Neural cell (in vitro differentiated cells): ENCODE data around the gene RNPEPL1.

ENCODE experiments used
- EP300 ChIP-seq: fragments of 450-650 bp; conservative IDR thresholded peaks from 2 replicates; pipeline ENCODE4 v1.6.1; 2014; ENCODE audit warnings: antibody characterized with exemption, mild to moderate bottlenecking, moderate library complexity; ENCODE audit not compliant: poor library complexity, severe bottlenecking
- EZH2 ChIP-seq: fragments of 200-600, 300-800 bp; shearing (Covaris generic), sonication (generic); IDR thresholded peaks from 2 replicates; pipeline ENCODE4 v1.6.1; 2014; ENCODE audit warnings: antibody characterized with exemption, low read length, borderline replicate concordance, mild to moderate bottlenecking; ENCODE audit not compliant: insufficient read depth, poor library complexity, severe bottlenecking
- MXI1 ChIP-seq: fragments of 450-650 bp; conservative IDR thresholded peaks from 2 replicates; pipeline ENCODE4 v1.6.1; 2014; ENCODE audit warnings: antibody characterized with exemption, mild to moderate bottlenecking; ENCODE audit not compliant: poor library complexity, severe bottlenecking
- POLR2AphosphoS5 ChIP-seq: IDR thresholded peaks from 2 replicates; pipeline ENCODE4 v1.6.1; 2012
- SMC3 ChIP-seq: fragments of 450-650 bp; conservative IDR thresholded peaks from 2 replicates; pipeline ENCODE4 v1.6.1; 2014; ENCODE audit warnings: antibody characterized with exemption, mild to moderate bottlenecking, moderate library complexity; ENCODE audit not compliant: poor library complexity
- TAF1 ChIP-seq: IDR thresholded peaks from 2 replicates; pipeline ENCODE4 v1.6.1; 2012; ENCODE audit warnings: low read depth
- TF ChIP-seq, protein P1 (sequence below): fragments of 450-650 bp; IDR thresholded peaks from 2 replicates; pipeline ENCODE4 v1.5.1; 2014; ENCODE audit warnings: antibody characterized with exemption, mild to moderate bottlenecking, moderate library complexity; ENCODE audit not compliant: poor library complexity, severe bottlenecking
- TF ChIP-seq, protein P2 (sequence below): IDR thresholded peaks from 2 replicates; pipeline ENCODE4 v1.6.1; 2012; ENCODE audit warnings: borderline replicate concordance

DNA sequence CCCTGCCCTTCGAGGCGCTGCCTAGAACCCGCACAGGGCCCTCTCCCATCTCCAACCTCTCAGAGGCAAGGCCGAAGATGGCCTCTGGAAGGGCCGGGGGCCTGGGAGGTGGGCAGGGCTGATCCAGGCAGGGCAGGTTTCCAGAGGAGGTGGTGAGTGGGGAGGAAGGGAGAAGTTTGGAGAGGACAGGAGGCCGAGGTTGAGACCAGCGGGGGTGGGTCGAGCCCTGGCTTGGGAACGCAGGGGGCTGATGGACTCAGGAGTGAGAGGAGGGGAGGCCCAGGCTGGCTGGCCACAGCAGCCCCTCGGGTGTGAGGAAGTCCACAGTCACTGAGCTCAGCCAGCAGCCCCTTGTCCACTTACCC, 28.8 kb downstream of the RNPEPL1 start:
- TF ChIP-seq, protein P1, sequence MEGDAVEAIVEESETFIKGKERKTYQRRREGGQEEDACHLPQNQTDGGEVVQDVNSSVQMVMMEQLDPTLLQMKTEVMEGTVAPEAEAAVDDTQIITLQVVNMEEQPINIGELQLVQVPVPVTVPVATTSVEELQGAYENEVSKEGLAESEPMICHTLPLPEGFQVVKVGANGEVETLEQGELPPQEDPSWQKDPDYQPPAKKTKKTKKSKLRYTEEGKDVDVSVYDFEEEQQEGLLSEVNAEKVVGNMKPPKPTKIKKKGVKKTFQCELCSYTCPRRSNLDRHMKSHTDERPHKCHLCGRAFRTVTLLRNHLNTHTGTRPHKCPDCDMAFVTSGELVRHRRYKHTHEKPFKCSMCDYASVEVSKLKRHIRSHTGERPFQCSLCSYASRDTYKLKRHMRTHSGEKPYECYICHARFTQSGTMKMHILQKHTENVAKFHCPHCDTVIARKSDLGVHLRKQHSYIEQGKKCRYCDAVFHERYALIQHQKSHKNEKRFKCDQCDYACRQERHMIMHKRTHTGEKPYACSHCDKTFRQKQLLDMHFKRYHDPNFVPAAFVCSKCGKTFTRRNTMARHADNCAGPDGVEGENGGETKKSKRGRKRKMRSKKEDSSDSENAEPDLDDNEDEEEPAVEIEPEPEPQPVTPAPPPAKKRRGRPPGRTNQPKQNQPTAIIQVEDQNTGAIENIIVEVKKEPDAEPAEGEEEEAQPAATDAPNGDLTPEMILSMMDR = no peak
- no peak for TF ChIP-seq EP300
- TF ChIP-seq TAF1 = no peak
- no peak for TF ChIP-seq POLR2AphosphoS5
- TF ChIP-seq EZH2 = no peak
- TF ChIP-seq MXI1 = no peak
- TF ChIP-seq SMC3 = no peak
- TF ChIP-seq, protein P2, sequence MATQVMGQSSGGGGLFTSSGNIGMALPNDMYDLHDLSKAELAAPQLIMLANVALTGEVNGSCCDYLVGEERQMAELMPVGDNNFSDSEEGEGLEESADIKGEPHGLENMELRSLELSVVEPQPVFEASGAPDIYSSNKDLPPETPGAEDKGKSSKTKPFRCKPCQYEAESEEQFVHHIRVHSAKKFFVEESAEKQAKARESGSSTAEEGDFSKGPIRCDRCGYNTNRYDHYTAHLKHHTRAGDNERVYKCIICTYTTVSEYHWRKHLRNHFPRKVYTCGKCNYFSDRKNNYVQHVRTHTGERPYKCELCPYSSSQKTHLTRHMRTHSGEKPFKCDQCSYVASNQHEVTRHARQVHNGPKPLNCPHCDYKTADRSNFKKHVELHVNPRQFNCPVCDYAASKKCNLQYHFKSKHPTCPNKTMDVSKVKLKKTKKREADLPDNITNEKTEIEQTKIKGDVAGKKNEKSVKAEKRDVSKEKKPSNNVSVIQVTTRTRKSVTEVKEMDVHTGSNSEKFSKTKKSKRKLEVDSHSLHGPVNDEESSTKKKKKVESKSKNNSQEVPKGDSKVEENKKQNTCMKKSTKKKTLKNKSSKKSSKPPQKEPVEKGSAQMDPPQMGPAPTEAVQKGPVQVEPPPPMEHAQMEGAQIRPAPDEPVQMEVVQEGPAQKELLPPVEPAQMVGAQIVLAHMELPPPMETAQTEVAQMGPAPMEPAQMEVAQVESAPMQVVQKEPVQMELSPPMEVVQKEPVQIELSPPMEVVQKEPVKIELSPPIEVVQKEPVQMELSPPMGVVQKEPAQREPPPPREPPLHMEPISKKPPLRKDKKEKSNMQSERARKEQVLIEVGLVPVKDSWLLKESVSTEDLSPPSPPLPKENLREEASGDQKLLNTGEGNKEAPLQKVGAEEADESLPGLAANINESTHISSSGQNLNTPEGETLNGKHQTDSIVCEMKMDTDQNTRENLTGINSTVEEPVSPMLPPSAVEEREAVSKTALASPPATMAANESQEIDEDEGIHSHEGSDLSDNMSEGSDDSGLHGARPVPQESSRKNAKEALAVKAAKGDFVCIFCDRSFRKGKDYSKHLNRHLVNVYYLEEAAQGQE = no peak
